ENCODE results near the gene TMEM168.

Gene TMEM168

GRCh38 chr7:112806156-112806555, 16.0 kb upstream of the TMEM168 start:
- no peak overlapping the region for H3K4me3 ChIP-seq (replicated peaks; ENCODE audit: insufficient read depth, low read length)
- no peak overlapping the region for H3K27ac ChIP-seq (replicated peaks)

GRCh38 chr7:112802406-112802805, 12.2 kb upstream of the TMEM168 start:
- no peaks in the 10 kb centered on the region for H3K27me3 ChIP-seq (ENCODE audit: insufficient read depth, poor library complexity, severe bottlenecking)
- DNase-seq (ENCODE audit: low read depth in 1 of 2, low spot score in 1 of 2): no peak
- H3K27ac ChIP-seq (replicated peaks): no peak overlapping the region
- H3K4me3 ChIP-seq (replicated peaks; ENCODE audit: insufficient read depth, low read length): no peak overlapping the region
- TF ChIP-seq SPI1 (IDR thresholded peaks at IDR 0.05; ENCODE audit: borderline replicate concordance, low read depth) (no peak), POLR2AphosphoS5 (IDR thresholded peaks at IDR 0.05; ENCODE audit: low read depth) (no peak), REST (IDR thresholded peaks at IDR 0.05; ENCODE audit: insufficient replicate concordance, low read depth) (no peak), GABPA (IDR thresholded peaks at IDR 0.05; ENCODE audit: low read depth) (no peak), CTCF (IDR thresholded peaks at IDR 0.05; ENCODE audit: insufficient read depth, low read length) (no peak)

More at GRCh38 chr7:112806156-112806555, 16.0 kb upstream of the TMEM168 start:
- DNase-seq (ENCODE audit: low read depth in 1 of 2, low spot score in 1 of 2): no peak
- H3K27me3 ChIP-seq (ENCODE audit: insufficient read depth, poor library complexity, severe bottlenecking): no peaks in the 10 kb centered on the region
- no peak for TF ChIP-seq POLR2AphosphoS5 (IDR thresholded peaks at IDR 0.05; ENCODE audit: low read depth)

GRCh38 chr7:112800486-112800885, 10.3 kb upstream of the TMEM168 start:
- H3K4me3 ChIP-seq (replicated peaks; ENCODE audit: insufficient read depth, low read length): no peak overlapping the region

GRCh38 chr7:112799448-112800120, 9.4 kb upstream of the TMEM168 start:
- Histone ChIP-seq H3K27me3 (ENCODE audit: insufficient read depth, poor library complexity, severe bottlenecking) (no peaks in the 10 kb centered on the region), H3K27ac (replicated peaks) (no peak overlapping the region), H3K4me3 (replicated peaks; ENCODE audit: insufficient read depth, low read length) (no peak overlapping the region)
- DNase-seq (ENCODE audit: low read depth in 1 of 2, low spot score in 1 of 2): no peak
- TF ChIP-seq GABPA (IDR thresholded peaks at IDR 0.05; ENCODE audit: low read depth) (no peak), POLR2AphosphoS5 (IDR thresholded peaks at IDR 0.05; ENCODE audit: low read depth) (no peak), SPI1 (IDR thresholded peaks at IDR 0.05; ENCODE audit: borderline replicate concordance, low read depth) (no peak), CTCF (IDR thresholded peaks at IDR 0.05; ENCODE audit: insufficient read depth, low read length) (no peak), REST (IDR thresholded peaks at IDR 0.05; ENCODE audit: insufficient replicate concordance, low read depth) (no peak)

More at GRCh38 chr7:112800486-112800885, 10.3 kb upstream of the TMEM168 start:
- TF ChIP-seq GABPA (IDR thresholded peaks at IDR 0.05; ENCODE audit: low read depth): no peak
- no peak for TF ChIP-seq CTCF (IDR thresholded peaks at IDR 0.05; ENCODE audit: insufficient read depth, low read length)
- TF ChIP-seq POLR2AphosphoS5 (IDR thresholded peaks at IDR 0.05; ENCODE audit: low read depth): no peak
- TF ChIP-seq SPI1 (IDR thresholded peaks at IDR 0.05; ENCODE audit: borderline replicate concordance, low read depth): no peak
- no peaks in the 10 kb centered on the region for H3K27me3 ChIP-seq (ENCODE audit: insufficient read depth, poor library complexity, severe bottlenecking)
- DNase-seq (ENCODE audit: low read depth in 1 of 2, low spot score in 1 of 2): no peak
- no peak overlapping the region for H3K27ac ChIP-seq (replicated peaks)
